ENCODE results near the gene MPL.

DNA sequence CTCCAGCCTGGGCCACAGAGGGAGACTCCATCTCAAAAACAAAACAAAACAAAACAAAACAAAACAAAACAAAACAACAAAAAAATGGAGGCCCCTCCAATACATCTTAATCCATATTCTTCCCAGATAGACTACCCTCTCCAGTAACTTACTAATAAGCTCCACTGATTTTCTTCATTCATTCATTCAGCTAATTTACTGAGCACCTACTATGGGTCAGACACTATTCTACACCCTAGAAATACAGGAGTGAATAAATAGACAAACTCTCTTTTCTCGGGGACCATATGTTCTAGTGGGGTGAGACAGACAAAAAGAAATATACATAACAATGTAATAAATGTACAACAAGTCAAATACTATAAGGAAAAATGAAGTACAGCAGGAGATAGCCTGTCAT, 13.4 kb downstream of the MPL start:
- TF ChIP-seq, protein P1, sequence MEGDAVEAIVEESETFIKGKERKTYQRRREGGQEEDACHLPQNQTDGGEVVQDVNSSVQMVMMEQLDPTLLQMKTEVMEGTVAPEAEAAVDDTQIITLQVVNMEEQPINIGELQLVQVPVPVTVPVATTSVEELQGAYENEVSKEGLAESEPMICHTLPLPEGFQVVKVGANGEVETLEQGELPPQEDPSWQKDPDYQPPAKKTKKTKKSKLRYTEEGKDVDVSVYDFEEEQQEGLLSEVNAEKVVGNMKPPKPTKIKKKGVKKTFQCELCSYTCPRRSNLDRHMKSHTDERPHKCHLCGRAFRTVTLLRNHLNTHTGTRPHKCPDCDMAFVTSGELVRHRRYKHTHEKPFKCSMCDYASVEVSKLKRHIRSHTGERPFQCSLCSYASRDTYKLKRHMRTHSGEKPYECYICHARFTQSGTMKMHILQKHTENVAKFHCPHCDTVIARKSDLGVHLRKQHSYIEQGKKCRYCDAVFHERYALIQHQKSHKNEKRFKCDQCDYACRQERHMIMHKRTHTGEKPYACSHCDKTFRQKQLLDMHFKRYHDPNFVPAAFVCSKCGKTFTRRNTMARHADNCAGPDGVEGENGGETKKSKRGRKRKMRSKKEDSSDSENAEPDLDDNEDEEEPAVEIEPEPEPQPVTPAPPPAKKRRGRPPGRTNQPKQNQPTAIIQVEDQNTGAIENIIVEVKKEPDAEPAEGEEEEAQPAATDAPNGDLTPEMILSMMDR (IDR thresholded peaks at IDR 0.05; ENCODE audit: poor library complexity): no peak
- no peak for TF ChIP-seq EZH2phosphoT487 (IDR thresholded peaks at IDR 0.05; ENCODE audit: low read depth, severe bottlenecking, unreplicated experiment)
- no peak for TF ChIP-seq EZH2 (IDR thresholded peaks at IDR 0.05; ENCODE audit: borderline replicate concordance)

Data from hepatocyte (in vitro differentiated cells).